Panc1 (cell line): Measurements from ENCODE around the gene FAM168B. TPM values are rescaled to one million over a fixed set of nuclear protein-coding genes. Genes with fewer than 3 reads are reported as not detected.

Experiments used
- ATAC-seq: fragments of 200-7000 bp; cut with Tn5 transposase; 2 replicates; pipeline ENCODE4 v1.9.1; 2020; ENCODE audit warnings: mild to moderate bottlenecking, moderate library complexity
- BruUV-seq: library from RNA; stranded (reverse); fragments of 400-500 nt; replicated peaks from 2 replicates; lab custom pipeline; 2021; lab: Mats Ljungman, UMichigan
- CTCF ChIA-PET: fragments of 300-600 bp; sonication (Branson Sonifier 250); formaldehyde crosslinking; loops from one replicate; lab custom pipeline; 2022; ENCODE audit warnings: antibody characterized with exemption; lab: Charles Lee
- POLR2A ChIA-PET: fragments of 300-600 bp; sonication (Branson Sonifier 250); formaldehyde crosslinking; loops from one replicate; lab custom pipeline; 2022; ENCODE audit warnings: antibody characterized with exemption; lab: Charles Lee
- DNase-seq: peaks from one replicate; pipeline ENCODE4 v3.0.0-alpha.2; 2010; ENCODE audit warnings: low read depth, low spot score
- H3K27ac ChIP-seq: 2 replicates; pipeline ENCODE4 v1.5.1; 2011; ENCODE audit warnings: mild to moderate bottlenecking, low read length, inconsistent platforms
- H3K27me3 ChIP-seq: fragments of 200-500 bp; sonication (Bioruptor generic); 2 replicates; pipeline ENCODE4 v1.6.0; 2014; ENCODE audit warnings: low read length, inconsistent platforms; ENCODE audit not compliant: control insufficient read depth, insufficient read depth
- H3K36me3 ChIP-seq: fragments of 200-500 bp; sonication (Bioruptor generic); 2 replicates; pipeline ENCODE4 v1.5.1; 2014; ENCODE audit warnings: inconsistent platforms, mild to moderate bottlenecking, low read length, moderate library complexity; ENCODE audit not compliant: control insufficient read depth, insufficient read depth
- H3K4me1 ChIP-seq: 2 replicates; pipeline ENCODE4 v1.5.1; 2011; ENCODE audit warnings: inconsistent platforms, mild to moderate bottlenecking, low read length, moderate library complexity; ENCODE audit not compliant: control insufficient read depth, insufficient read depth
- H3K4me3 ChIP-seq, 2 experiments: 2 replicates each; pipeline ENCODE4 v1.5.1; 2011 to 2012; ENCODE audit warnings: low read depth in 2 of 2, low read length in 2 of 2, mild to moderate bottlenecking in 2 of 2, inconsistent platforms in 1 of 2, moderate library complexity in 1 of 2
- H3K9me3 ChIP-seq: fragments of 200-500 bp; sonication (Bioruptor generic); 2 replicates; pipeline ENCODE4 v1.5.1; 2014; ENCODE audit warnings: low read depth, mild to moderate bottlenecking, inconsistent platforms, low read length, moderate library complexity; ENCODE audit not compliant: control insufficient read depth, insufficient read depth
- POLR2AphosphoS5 ChIP-seq: IDR thresholded peaks from 2 replicates; pipeline ENCODE4 v1.6.1; 2012; ENCODE audit warnings: mild to moderate bottlenecking, low read depth, low read length, moderate library complexity
- REST ChIP-seq, 2 experiments: IDR thresholded peaks; 2 replicates each; pipeline ENCODE4 v1.6.1; 2011 to 2012; ENCODE audit warnings: low read depth in 2 of 2, control low read depth in 1 of 2, low read length in 1 of 2, mild to moderate bottlenecking in 1 of 2, moderate library complexity in 1 of 2; ENCODE audit not compliant: insufficient read depth in 1 of 2
- SIN3A ChIP-seq: IDR thresholded peaks from 2 replicates; pipeline ENCODE4 v1.6.1; 2012; ENCODE audit warnings: low read depth, mild to moderate bottlenecking, low read length, moderate library complexity, borderline replicate concordance; ENCODE audit not compliant: insufficient read depth
- TCF7L2 ChIP-seq: IDR thresholded peaks from 2 replicates; pipeline ENCODE4 v1.6.1; 2011; ENCODE audit warnings: mild to moderate bottlenecking, low read depth, low read length, inconsistent platforms
- in situ Hi-C: cut with HindIII; loops from 2 replicates; pipeline ENCODE4 v1.10.0; 2016; ENCODE audit warnings: low sequenced_read_pairs, low pct_unique_long_range_greater_than_20kb
- intact Hi-C: fragments of 100-400 bp; cut with micrococcal nuclease; formaldehyde crosslinking; loops from one replicate; pipeline ENCODE4 v1.10.0; 2022; ENCODE audit not compliant: unreplicated experiment
- total RNA-seq: library from RNA; stranded (reverse); gene quantifications from one replicate; pipeline ENCODE4 v1.2.1, GENCODE V29; 2021; ENCODE audit not compliant: unreplicated experiment
- TF ChIP-seq, protein P1 (sequence below): fragments of 450-650 bp; IDR thresholded peaks from 2 replicates; pipeline ENCODE4 v1.5.1; 2017; ENCODE audit warnings: mild to moderate bottlenecking

Gene FAM168B
- total RNA-seq, 1 experiment from 2014 or later = 137 TPM

GRCh38 chr2:130998561-130998960 lies 94.7 kb downstream of the FAM168B start:
- Histone ChIP-seq H3K36me3 (no peaks in the 10 kb centered on the region), H3K4me3 (no peak overlapping the region), H3K9me3 (no peaks in the 10 kb centered on the region), H3K27ac (no peak overlapping the region), H3K27me3 (no peaks in the 10 kb centered on the region; the same call in 1 of the 2 replicates), H3K4me1 (no peaks in the 10 kb centered on the region)
- TF ChIP-seq, protein P1, sequence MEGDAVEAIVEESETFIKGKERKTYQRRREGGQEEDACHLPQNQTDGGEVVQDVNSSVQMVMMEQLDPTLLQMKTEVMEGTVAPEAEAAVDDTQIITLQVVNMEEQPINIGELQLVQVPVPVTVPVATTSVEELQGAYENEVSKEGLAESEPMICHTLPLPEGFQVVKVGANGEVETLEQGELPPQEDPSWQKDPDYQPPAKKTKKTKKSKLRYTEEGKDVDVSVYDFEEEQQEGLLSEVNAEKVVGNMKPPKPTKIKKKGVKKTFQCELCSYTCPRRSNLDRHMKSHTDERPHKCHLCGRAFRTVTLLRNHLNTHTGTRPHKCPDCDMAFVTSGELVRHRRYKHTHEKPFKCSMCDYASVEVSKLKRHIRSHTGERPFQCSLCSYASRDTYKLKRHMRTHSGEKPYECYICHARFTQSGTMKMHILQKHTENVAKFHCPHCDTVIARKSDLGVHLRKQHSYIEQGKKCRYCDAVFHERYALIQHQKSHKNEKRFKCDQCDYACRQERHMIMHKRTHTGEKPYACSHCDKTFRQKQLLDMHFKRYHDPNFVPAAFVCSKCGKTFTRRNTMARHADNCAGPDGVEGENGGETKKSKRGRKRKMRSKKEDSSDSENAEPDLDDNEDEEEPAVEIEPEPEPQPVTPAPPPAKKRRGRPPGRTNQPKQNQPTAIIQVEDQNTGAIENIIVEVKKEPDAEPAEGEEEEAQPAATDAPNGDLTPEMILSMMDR = no peak
- no peak for TF ChIP-seq SIN3A
- TF ChIP-seq POLR2AphosphoS5 = no peak
- TF ChIP-seq REST (IDR thresholded peaks at IDR 0.05; ENCODE audit: insufficient read depth in 1 of 2, low read depth in 2 of 2, low read length in 1 of 2) = no peak
- no peak for TF ChIP-seq TCF7L2
- intact Hi-C loops = no loop called here
- in situ Hi-C loops = no loop called here
- CTCF ChIA-PET = no interaction called here
- no peak for DNase-seq
- no peak for ATAC-seq
- POLR2A ChIA-PET = no interaction called here
- no TSS peak for BruUV-seq

Other genes with a start within 250 kb of the FAM168B start
- 72.0 TPM for gene PLEKHB2, start 11.9 kb upstream of the FAM168B start, total RNA-seq
- 1.1 TPM for gene POTEE, start 116.1 kb upstream of the FAM168B start, total RNA-seq